ENCODE data around the gene HIRIP3. TPM values are rescaled to one million over a fixed set of nuclear protein-coding genes. Genes with fewer than 3 reads are reported as not detected.
"Not testable (repeated sequence)": the region's sequence is repeated elsewhere in the genome, so short reads cannot be mapped to it uniquely, and the experiment has no call there.

Gene HIRIP3
- total RNA-seq, 2 donors from 2014 or later: 13.0 to 18.4 TPM

GRCh38 chr16:30022887-30023286 is 27.5 kb upstream of the HIRIP3 start, which contains the start of gene C16orf92:
Gene C16orf92, plus strand, starts transcription at chr16:30023198. Its CDS starts 143 bp downstream, at chr16:30023341.
- intact Hi-C loops (cut with DNase I): loop anchor here (5.0 to 10.0 kb wide), 2 partner anchors 318 to 321 kb away; no protein-coding TSS in a partner anchor
- DNase-seq: no peak
- ATAC-seq: no peak

- intact Hi-C loops (cut with DNase I): loop anchor here in 1 of 2 donors (10.0 kb wide), 1 partner anchor 154 kb away; the partner anchor contains the start of gene CDIPT
- DNase-seq: peak; percentile 1
- ATAC-seq: no peak
These were observed 23.3 kb upstream of the HIRIP3 start for GRCh38 chr16:30018731-30019158.

GRCh38 chr16:30017937-30018336 is 22.5 kb upstream of the HIRIP3 start:
- peak; percentile 1 for DNase-seq
- not testable (repeated sequence) for ATAC-seq
- intact Hi-C loops (cut with DNase I): loop anchor here in 1 of 2 donors (10.0 kb wide), 1 partner anchor 153 kb away; the partner anchor contains the start of gene CDIPT

GRCh38 chr16:30017277-30017656 is 21.9 kb upstream of the HIRIP3 start:
- intact Hi-C loops (cut with DNase I): loop anchor here in 1 of 2 donors (10.0 kb wide), 1 partner anchor 152 kb away; the partner anchor contains the start of gene CDIPT
- no peak for ATAC-seq
- no peak for DNase-seq

- intact Hi-C loops (cut with DNase I): loop anchor here in 1 of 2 donors (10.0 kb wide), 1 partner anchor 152 kb away; the partner anchor contains the start of gene CDIPT
These were observed 21.3 kb upstream of the HIRIP3 start for GRCh38 chr16:30016555-30017276.

GRCh38 chr16:30015450-30015849 is 20.0 kb upstream of the HIRIP3 start:
- not testable (repeated sequence) for DNase-seq, ATAC-seq
- intact Hi-C loops (cut with DNase I): loop anchor here in 1 of 2 donors (10.0 kb wide), 1 partner anchor 151 kb away; the partner anchor contains the start of gene CDIPT

More at GRCh38 chr16:30016555-30017276, 21.3 kb upstream of the HIRIP3 start:
- peak; percentile 1 for DNase-seq
- no peak for ATAC-seq

- ATAC-seq, DNase-seq: not testable (repeated sequence)
- intact Hi-C loops (cut with DNase I): loop anchor here in 1 of 2 donors (10.0 kb wide), 1 partner anchor 148 kb away; the partner anchor contains the start of gene CDIPT
These were observed 17.2 kb upstream of the HIRIP3 start for GRCh38 chr16:30012598-30012997.

GRCh38 chr16:30011714-30012504 is 16.5 kb upstream of the HIRIP3 start:
- ATAC-seq (no peak), DNase-seq (no peak)
- intact Hi-C loops (cut with DNase I): loop anchor here in 1 of 2 donors (10.0 kb wide), 1 partner anchor 147 kb away; the partner anchor contains the start of gene CDIPT

GRCh38 chr16:30010844-30011713 is 15.7 kb upstream of the HIRIP3 start, which contains the start of gene DOC2A:
Gene DOC2A, minus strand, starts transcription at chr16:30011027. Its CDS starts 805 bp downstream, at chr16:30010222.
- intact Hi-C loops (cut with DNase I): loop anchor here in 1 of 2 donors (10.0 kb wide), 1 partner anchor 146 kb away; the partner anchor contains the start of gene CDIPT
- DNase-seq (no peak), ATAC-seq (no peak)

- DNase-seq: no peak
- intact Hi-C loops (cut with DNase I): loop anchor here (10.0 kb wide), 1 partner anchor 145 kb away; the partner anchor contains the start of gene CDIPT (in 2 of the 2)
- peak in 1 of 2 donors; percentile 6 for ATAC-seq
These were observed 14.8 kb upstream of the HIRIP3 start for GRCh38 chr16:30009990-30010843.

- no peak for ATAC-seq
- intact Hi-C loops (cut with DNase I): loop anchor here in 1 of 2 donors (10.0 kb wide), 1 partner anchor 144 kb away; the partner anchor contains the start of gene CDIPT
- no peak for DNase-seq
These were observed 13.9 kb upstream of the HIRIP3 start for GRCh38 chr16:30009085-30009862.

GRCh38 chr16:30007378-30007895 is 12.0 kb upstream of the HIRIP3 start:
- ATAC-seq (no peak), DNase-seq (no peak)
- intact Hi-C loops (cut with DNase I): loop anchor here in 1 of 2 donors (10.0 kb wide), 1 partner anchor 143 kb away; the partner anchor contains the start of gene CDIPT

GRCh38 chr16:30006659-30007377 is 11.4 kb upstream of the HIRIP3 start:
- ATAC-seq (no peak), DNase-seq (no peak)
- intact Hi-C loops (cut with DNase I): loop anchor here in 1 of 2 donors (10.0 kb wide), 1 partner anchor 142 kb away; the partner anchor contains the start of gene CDIPT

GRCh38 chr16:30006095-30006473 is 10.7 kb upstream of the HIRIP3 start:
- DNase-seq (no peak), ATAC-seq (no peak)
- intact Hi-C loops (cut with DNase I): loop anchor here in 1 of 2 donors (10.0 kb wide), 1 partner anchor 141 kb away; the partner anchor contains the start of gene CDIPT

Data from left cardiac atrium (tissue), 4 donors.